SK-N-SH treated with all-trans-retinoic acid at 6 μM for 48 hours (cell line): ENCODE data around the gene SLC6A5.

Experiments used
- BACH2 ChIP-seq: fragments of 250-450 bp; sonication (Bioruptor Pico); IDR thresholded peaks from 2 replicates; pipeline ENCODE4 v1.9.0; 2021; ENCODE audit warnings: mild to moderate bottlenecking, borderline replicate concordance
- CSDC2 ChIP-seq: fragments of 250-450 bp; sonication (Bioruptor Pico); IDR thresholded peaks from 2 replicates; pipeline ENCODE4 v1.5.0; 2020; ENCODE audit warnings: mild to moderate bottlenecking, moderate library complexity
- ISL1 ChIP-seq: fragments of 250-450 bp; sonication (Bioruptor Pico); IDR thresholded peaks from 2 replicates; pipeline ENCODE4 v2.1.2; 2022; ENCODE audit warnings: mild to moderate bottlenecking, moderate library complexity
- PPARA ChIP-seq: fragments of 250-450 bp; sonication (Bioruptor Pico); IDR thresholded peaks from 2 replicates; pipeline ENCODE4 v1.5.0; 2020; ENCODE audit warnings: mild to moderate bottlenecking, borderline replicate concordance
- TCF4 ChIP-seq: fragments of 250-450 bp; sonication (Bioruptor Pico); IDR thresholded peaks from 2 replicates; pipeline ENCODE4 v1.8.0; 2021; ENCODE audit warnings: mild to moderate bottlenecking, moderate library complexity, borderline replicate concordance
- TOX ChIP-seq: fragments of 250-450 bp; sonication (Bioruptor Pico); IDR thresholded peaks from 2 replicates; pipeline ENCODE4 v1.8.0; 2021; ENCODE audit warnings: mild to moderate bottlenecking, moderate library complexity, borderline replicate concordance
- ZNF565 ChIP-seq: fragments of 450-650 bp; formaldehyde crosslinking; conservative IDR thresholded peaks from 2 replicates; pipeline ENCODE4 v1.5.0; 2020; ENCODE audit warnings: low read depth, mild to moderate bottlenecking, moderate library complexity
- ZNF70 ChIP-seq: fragments of 450-650 bp; formaldehyde crosslinking; IDR thresholded peaks from 2 replicates; pipeline ENCODE4 v1.5.0; 2020; ENCODE audit warnings: mild to moderate bottlenecking, moderate library complexity
- TF ChIP-seq, protein P1 (sequence below): fragments of 250-450 bp; sonication (Bioruptor Pico); IDR thresholded peaks from 2 replicates; pipeline ENCODE4 v1.5.1; 2020; ENCODE audit warnings: low read depth, mild to moderate bottlenecking, moderate library complexity

DNA sequence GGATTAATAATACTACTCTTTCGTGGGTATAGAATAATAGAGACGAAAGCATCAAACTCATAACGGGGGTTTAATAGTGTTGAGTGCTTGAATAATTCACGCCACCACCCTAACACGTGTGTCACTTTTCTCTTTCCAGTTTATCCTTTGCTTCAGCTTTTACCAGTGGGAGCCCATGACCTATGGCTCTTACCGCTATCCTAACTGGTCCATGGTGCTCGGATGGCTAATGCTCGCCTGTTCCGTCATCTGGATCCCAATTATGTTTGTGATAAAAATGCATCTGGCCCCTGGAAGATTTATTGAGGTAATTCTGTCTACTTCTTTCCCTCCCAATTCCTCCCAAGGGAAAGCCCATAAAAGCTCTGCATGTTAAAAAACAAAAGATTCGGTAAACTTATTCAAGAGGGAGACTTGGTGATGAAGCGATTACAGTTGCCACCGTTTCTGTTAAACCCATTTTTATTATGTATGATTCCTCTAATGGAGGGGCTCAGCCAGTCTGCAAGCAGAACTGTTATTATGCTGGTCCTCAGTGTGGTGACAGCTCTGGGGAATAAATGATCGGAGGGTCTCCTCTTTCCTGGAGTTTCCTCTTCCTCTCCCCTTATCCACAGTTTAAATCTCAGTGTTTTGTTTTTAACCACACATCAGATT is 52.9 kb downstream of the SLC6A5 start:
- no peak for TF ChIP-seq PPARA
- TF ChIP-seq ISL1 (CRISPR knock-in tag): no peak
- TF ChIP-seq, protein P1, sequence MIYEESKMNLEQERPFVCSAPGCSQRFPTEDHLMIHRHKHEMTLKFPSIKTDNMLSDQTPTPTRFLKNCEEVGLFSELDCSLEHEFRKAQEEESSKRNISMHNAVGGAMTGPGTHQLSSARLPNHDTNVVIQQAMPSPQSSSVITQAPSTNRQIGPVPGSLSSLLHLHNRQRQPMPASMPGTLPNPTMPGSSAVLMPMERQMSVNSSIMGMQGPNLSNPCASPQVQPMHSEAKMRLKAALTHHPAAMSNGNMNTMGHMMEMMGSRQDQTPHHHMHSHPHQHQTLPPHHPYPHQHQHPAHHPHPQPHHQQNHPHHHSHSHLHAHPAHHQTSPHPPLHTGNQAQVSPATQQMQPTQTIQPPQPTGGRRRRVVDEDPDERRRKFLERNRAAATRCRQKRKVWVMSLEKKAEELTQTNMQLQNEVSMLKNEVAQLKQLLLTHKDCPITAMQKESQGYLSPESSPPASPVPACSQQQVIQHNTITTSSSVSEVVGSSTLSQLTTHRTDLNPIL (CRISPR knock-in tag): no peak
- TF ChIP-seq ZNF565 (CRISPR knock-in tag): no peak
- TF ChIP-seq TCF4 (CRISPR knock-in tag): no peak
- no peak for TF ChIP-seq CSDC2 (CRISPR knock-in tag)
- no peak for TF ChIP-seq TOX
- no peak for TF ChIP-seq BACH2 (CRISPR knock-in tag)
- no peak for TF ChIP-seq ZNF70 (CRISPR knock-in tag)
